SU-DHL-6 (cell line): ENCODE data around the gene LRRC34.

Experiments
- CTCF ChIP-seq: fragments of 200-600 bp; sonication (generic); IDR thresholded peaks from one replicate; pipeline ENCODE4 v1.5.1; 2017; ENCODE audit warnings: antibody characterized with exemption, mild to moderate bottlenecking, low read length, moderate library complexity; ENCODE audit not compliant: insufficient read depth, poor library complexity, severe bottlenecking
- EZH2phosphoT487 ChIP-seq: fragments of 200-600 bp; sonication (generic), shearing (Covaris generic); conservative IDR thresholded peaks from 2 replicates; pipeline ENCODE4 v1.6.1; 2018; ENCODE audit warnings: mild to moderate bottlenecking, antibody characterized with exemption, low read length, moderate library complexity, mixed read lengths

GRCh38 chr3:169750665-169751064 lies 62.0 kb downstream of the LRRC34 start:
- TF ChIP-seq CTCF (no peak), EZH2phosphoT487 (no peak)
